Astrocyte of the spinal cord (primary cell): ENCODE results near the gene TTC4.

Experiments used
- DNase-seq: peaks from one replicate; pipeline ENCODE4 v3.0.0; 2011; ENCODE audit warnings: low read depth, low spot score
- H3K4me3 ChIP-seq: 2 replicates; pipeline ENCODE4 v1.5.1; 2011; ENCODE audit warnings: low read depth, mild to moderate bottlenecking, low read length, moderate library complexity
- CTCF ChIP-seq: IDR thresholded peaks from 2 replicates; pipeline ENCODE4 v1.5.1; 2012; ENCODE audit warnings: low read depth, mild to moderate bottlenecking, low read length, inconsistent platforms
- in situ Hi-C: cut with HindIII; loops from 2 replicates; pipeline ENCODE4 v1.10.0; 2017; ENCODE audit warnings: low sequenced_read_pairs

Gene TTC4

GRCh38 chr1:54701996-54702395, 13.7 kb upstream of the TTC4 start:
- in situ Hi-C loops = no loop called here
- H3K4me3 ChIP-seq = no peak overlapping the region
- DNase-seq = no peak
- TF ChIP-seq CTCF = no peak

GRCh38 chr1:54703471-54703870, 12.2 kb upstream of the TTC4 start:
- in situ Hi-C loops = no loop called here
- no peak overlapping the region for H3K4me3 ChIP-seq
- DNase-seq = no peak
- no peak for TF ChIP-seq CTCF

- in situ Hi-C loops = no loop called here
- DNase-seq = no peak
- no peak for TF ChIP-seq CTCF
- no peak overlapping the region for H3K4me3 ChIP-seq
These were observed 10.5 kb upstream of the TTC4 start for GRCh38 chr1:54705153-54705552.

- no peak for TF ChIP-seq CTCF
- in situ Hi-C loops = no loop called here
- no peak for DNase-seq
- H3K4me3 ChIP-seq = no peak overlapping the region
These were observed 9.2 kb upstream of the TTC4 start for GRCh38 chr1:54706419-54706818.

- TF ChIP-seq CTCF = no peak
- in situ Hi-C loops = no loop called here
- no peak for DNase-seq
- H3K4me3 ChIP-seq = no peak overlapping the region
These were observed 7.3 kb upstream of the TTC4 start for GRCh38 chr1:54708385-54708784.

- in situ Hi-C loops = no loop called here
- no peak overlapping the region for H3K4me3 ChIP-seq
- no peak for TF ChIP-seq CTCF
- no peak for DNase-seq
These were observed 5.9 kb upstream of the TTC4 start for GRCh38 chr1:54709547-54710292.
